ENCODE results near the gene KIF3A.

- TF ChIP-seq POLR2AphosphoS5 (IDR thresholded peaks at IDR 0.05; ENCODE audit: borderline replicate concordance, low read depth, low read length) (no peak), EZH2 (IDR thresholded peaks at IDR 0.05) (no peak)
Observed at GRCh38 chr5:132725745-132726144, 11.6 kb downstream of the KIF3A start.
